Ovary (tissue), 9 donors: ENCODE data around the gene DCLRE1A. TPM values are rescaled to one million over a fixed set of nuclear protein-coding genes. Genes with fewer than 3 reads are reported as not detected.

Source experiments
- DNase-seq, 5 donors: peaks; one replicate each; pipeline ENCODE4 v3.0.0-alpha.2; 2019 to 2020
- H3K27ac ChIP-seq, 2 donors: fragments of 200-600 bp; one replicate each; pipeline versions ENCODE4 v1.5.1 to v1.8.0; 2019 to 2022
- H3K27me3 ChIP-seq: fragments of 200-600 bp; one replicate; pipeline ENCODE4 v1.8.0; 2022
- H3K36me3 ChIP-seq: fragments of 200-600 bp; sonication (generic); one replicate; pipeline ENCODE4 v1.5.1; 2019
- H3K4me1 ChIP-seq: one replicate; pipeline ENCODE4 v1.8.1; 2013; ENCODE audit warnings: mild to moderate bottlenecking, moderate library complexity; ENCODE audit not compliant: insufficient read depth
- H3K4me3 ChIP-seq: fragments of 200-600 bp; sonication (generic); one replicate; pipeline ENCODE4 v1.5.1; 2017
- H3K9me3 ChIP-seq, 2 donors: fragments of 200-600 bp in 1 of 2; sonication (generic) in 1 of 2; one replicate each; pipeline versions ENCODE4 v1.5.1 to v1.8.1; 2013 to 2019; ENCODE audit warnings: mild to moderate bottlenecking in 1 of 2, moderate library complexity in 1 of 2
- CTCF ChIP-seq, 3 donors: fragments of 450-650 bp in 2 of 3; fragments of 200-600 bp in 1 of 3; IDR thresholded peaks; one replicate each; pipeline versions ENCODE4 v1.5.1 to v1.8.0; 2016 to 2022; ENCODE audit warnings: antibody characterized with exemption in 3 of 3, mild to moderate bottlenecking in 1 of 3
- EP300 ChIP-seq: sonication (generic); formaldehyde crosslinking; IDR thresholded peaks from one replicate; pipeline ENCODE4 v1.6.1; 2017; ENCODE audit warnings: antibody characterized with exemption
- POLR2A ChIP-seq: fragments of 450-650 bp; IDR thresholded peaks from one replicate; pipeline ENCODE4 v1.6.1; 2017; ENCODE audit warnings: antibody characterized with exemption, mild to moderate bottlenecking, moderate library complexity
- WGBS, 3 donors: extraction: QIAGEN DNeasy Blood & Tissue Kit in 1 of 3; methylation state at CpG; one replicate each; pipeline versions ENCODE4 v1.1.5 to v1.1.7; 2013 to 2017; 5-methylcytosine and 5-hydroxymethylcytosine counted together
- intact Hi-C, 4 donors: fragments of 100-400 bp; cut with DNase I; formaldehyde crosslinking; loops; one replicate each; pipeline versions ENCODE4 v1.11.0 to v1.15.1; 2022 to 2023
- polyA plus RNA-seq, 2 donors: library from polyadenylated mRNA; stranded (reverse); fragments of 200-250 nt in 1 of 2; fragments of 350-450 nt in 1 of 2; fragmentation: Illumina TruSeq in 1 of 2; extraction: RNeasy Lipid Tissue Mini Kit (QIAGEN cat#74804) in 1 of 2; gene quantifications; one replicate each; pipeline ENCODE4 v1.2.3, GENCODE V29; 2013 to 2014
- total RNA-seq, 7 donors: library from RNA; depleted of rRNA in 2 of 7; stranded (reverse); fragments of >200 nt in 2 of 7; fragmentation: NEBNext Ultra II Directional in 3 of 7; extraction: Animal tissue kit (Norgen Biotek cat#: 25700) in 3 of 7; gene quantifications; one replicate each; pipeline versions ENCODE4 v1.1.0 to v1.2.4, GENCODE V29; 2016 to 2023
- donor health status: DM: no; HTN: no; CAD: no; lungs with moderate emphysema.
- donor health status: DM: no; HTN: no; CAD: no.
- donor health status: Bipolar disorder and iron deficiency.
- donor health status: DM: yes; HTN: yes; CAD: no.
- donor health status: DM: no; HTN: no; CAD: no.
- donor health status: DM: yes; HTN: yes; CAD: no.

DCLRE1A gene
- total and polyA plus RNA-seq, 9 donors: 3.4 to 8.0 (median 4.3) TPM

GRCh38 chr10:113866551-113867394 is 12.9 kb upstream of the DCLRE1A start:
- Histone ChIP-seq H3K4me1 (no peaks in the 10 kb centered on the region), H3K27me3 (no peaks in the 10 kb centered on the region), H3K27ac (no peak overlapping the region), H3K4me3 (no peak overlapping the region), H3K36me3 (no peaks in the 10 kb centered on the region), H3K9me3 (no peaks in the 10 kb centered on the region)
- DNase-seq: no peak
- TF ChIP-seq POLR2A: no peak
- TF ChIP-seq EP300: no peak
- no peak for TF ChIP-seq CTCF (IDR thresholded peaks at IDR 0.05)
- WGBS, 3 donors: 96 to 98% (median 97%) methylated on average over 5 of the region's 5 CpGs
- intact Hi-C loops: no loop called here

GRCh38 chr10:113865901-113866300 is 12.0 kb upstream of the DCLRE1A start:
- Histone ChIP-seq H3K27ac (no peak overlapping the region), H3K36me3 (no peaks in the 10 kb centered on the region), H3K4me1 (no peaks in the 10 kb centered on the region), H3K4me3 (no peak overlapping the region), H3K27me3 (no peaks in the 10 kb centered on the region), H3K9me3 (no peaks in the 10 kb centered on the region)
- WGBS, 3 donors: 59 to 73% (median 64%) methylated on average over 3 of the region's 3 CpGs
- TF ChIP-seq EP300 (no peak), CTCF (IDR thresholded peaks at IDR 0.05) (no peak), POLR2A (no peak)
- no peak for DNase-seq
- intact Hi-C loops: no loop called here

- H3K4me3 ChIP-seq: no peak overlapping the region
- no peak for DNase-seq
- H3K36me3 ChIP-seq: no peaks in the 10 kb centered on the region
- H3K27ac ChIP-seq: no peak overlapping the region
- no peaks in the 10 kb centered on the region for H3K9me3 ChIP-seq
- WGBS, 3 donors: 81 to 88% (median 85%) methylated on average over 2 of the region's 2 CpGs
- TF ChIP-seq EP300 (no peak), POLR2A (no peak), CTCF (IDR thresholded peaks at IDR 0.05) (no peak)
- H3K27me3 ChIP-seq: no peaks in the 10 kb centered on the region
- peaks cover 5% of the 10 kb centered on the region for H3K4me1 ChIP-seq
- intact Hi-C loops: no loop called here
Observed at GRCh38 chr10:113859261-113859660, 5.4 kb upstream of the DCLRE1A start.

- Histone ChIP-seq H3K4me3 (no peak overlapping the region), H3K27ac (no peak overlapping the region), H3K27me3 (no peaks in the 10 kb centered on the region), H3K4me1 (peaks cover 5% of the 10 kb centered on the region), H3K36me3 (no peaks in the 10 kb centered on the region), H3K9me3 (no peaks in the 10 kb centered on the region)
- 83 to 89% (median 88%) methylated on average over 2 of the region's 2 CpGs for WGBS, 3 donors
- no peak for DNase-seq
- intact Hi-C loops: no loop called here
- TF ChIP-seq CTCF (IDR thresholded peaks at IDR 0.05) (no peak), EP300 (no peak), POLR2A (no peak)
Observed at GRCh38 chr10:113858541-113858940, 4.7 kb upstream of the DCLRE1A start.
